Activated CD8-positive, alpha-beta T cell treated with anti-CD3 and anti-CD28 coated beads for 36 hours (primary cell): ENCODE results near the gene CBX4. TPM values are rescaled to one million over a fixed set of nuclear protein-coding genes. Genes with fewer than 3 reads are reported as not detected.
"Not testable (repeated sequence)": the region's sequence is repeated elsewhere in the genome, so short reads cannot be mapped to it uniquely, and the experiment has no call there.

Experiments
- ATAC-seq: fragments of 200-7000 bp; cut with Tn5 transposase; one replicate; pipeline ENCODE4 v1.10.0; 2021; ENCODE audit warnings: mild to moderate bottlenecking, moderate library complexity
- CTCF ChIA-PET: fragments of 350-600 bp; sonication (Branson Sonifier 250); formaldehyde crosslinking; loops from one replicate; lab custom pipeline; 2021; ENCODE audit warnings: antibody characterized with exemption; lab: Charles Lee
- POLR2A ChIA-PET: fragments of 350-600 bp; sonication (Branson Sonifier 250); formaldehyde crosslinking; loops from one replicate; lab custom pipeline; 2021; ENCODE audit warnings: antibody characterized with exemption; lab: Charles Lee
- DNase-seq: peaks from one replicate; pipeline ENCODE4 v3.0.0-alpha.2; 2020
- H3K27ac Mint-ChIP-seq: one replicate; pipeline ENCODE4 v1.8.0; 2021; ENCODE audit warnings: mild to moderate bottlenecking, mixed read lengths
- H3K27me3 Mint-ChIP-seq: one replicate; pipeline ENCODE4 v1.8.0; 2021; ENCODE audit warnings: mixed read lengths
- H3K36me3 Mint-ChIP-seq: one replicate; pipeline ENCODE4 v1.8.0; 2021; ENCODE audit warnings: low read depth, mixed read lengths
- H3K4me1 Mint-ChIP-seq: one replicate; pipeline ENCODE4 v1.8.0; 2021; ENCODE audit warnings: low read depth, mixed read lengths
- H3K4me3 Mint-ChIP-seq: one replicate; pipeline ENCODE4 v1.8.0; 2021; ENCODE audit warnings: mild to moderate bottlenecking, moderate library complexity, mixed read lengths
- H3K9me3 Mint-ChIP-seq: one replicate; pipeline ENCODE4 v1.8.0; 2021; ENCODE audit warnings: mixed read lengths
- intact Hi-C: fragments of 100-400 bp; cut with micrococcal nuclease; formaldehyde crosslinking; loops from one replicate; pipeline ENCODE4 v1.10.0; 2022
- total RNA-seq, 2 experiments: library from RNA; stranded (reverse); gene quantifications; one replicate each; pipeline ENCODE4 v1.2.3, GENCODE V29; 2021
- TF ChIP-seq, protein P1 (sequence below): fragments of 200-600 bp; IDR thresholded peaks from one replicate; pipeline ENCODE4 v1.8.0; 2022; ENCODE audit warnings: antibody characterized with exemption, mild to moderate bottlenecking

CBX4 gene
- total RNA-seq, 2 experiments from 2014 or later: 23.9 to 28.0 TPM

DNA sequence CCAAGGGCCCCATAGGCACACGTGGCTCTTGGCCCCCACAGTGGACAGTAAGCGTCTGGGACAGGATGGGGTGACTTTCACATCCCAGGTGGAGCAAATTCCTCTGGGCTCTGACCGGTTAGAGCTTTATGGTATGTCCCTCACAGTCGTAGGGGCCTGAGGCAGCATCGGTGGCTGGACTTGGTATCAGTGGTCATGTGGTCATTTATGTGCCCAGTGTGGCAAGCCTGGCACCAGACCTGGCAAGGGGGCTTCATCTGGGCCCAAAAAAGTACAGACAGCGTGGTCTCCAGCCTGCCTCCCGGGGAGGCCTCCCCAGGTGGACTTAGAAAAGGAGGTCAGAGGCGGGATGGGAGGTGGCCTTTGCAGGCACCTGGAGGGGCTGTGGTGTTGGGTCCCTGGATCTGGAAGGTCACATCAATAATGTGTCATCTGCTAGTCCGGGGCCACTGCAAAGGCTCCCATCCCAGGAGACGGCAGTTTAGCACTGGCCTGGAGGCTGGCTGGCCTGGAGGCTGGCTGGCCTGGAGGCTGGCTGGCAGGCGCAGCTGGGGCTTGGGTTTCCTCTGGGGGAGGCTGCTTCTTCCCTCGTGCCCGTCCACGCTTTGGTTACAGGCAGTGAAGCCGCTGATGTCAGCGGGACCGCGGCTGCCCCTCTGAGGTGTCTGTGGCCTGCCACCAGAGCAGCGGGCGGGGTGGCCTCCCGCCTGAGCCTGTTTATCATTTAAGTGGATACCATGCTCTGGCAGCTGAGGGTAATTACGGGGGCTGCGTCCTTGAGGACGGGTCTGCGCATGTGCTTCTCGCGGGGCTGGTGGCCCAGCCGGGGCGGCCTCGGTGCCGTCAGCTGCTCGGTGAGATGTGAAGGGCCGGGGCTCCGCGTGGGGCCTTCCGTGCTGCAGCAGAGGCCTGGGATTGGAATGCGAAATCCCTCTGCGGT lies 20.7 kb upstream of the CBX4 start:
- POLR2A ChIA-PET: no interaction called here
- ATAC-seq: no peak
- CTCF ChIA-PET: no interaction called here
- no peak for DNase-seq
- no peak overlapping the region for H3K27ac Mint-ChIP-seq
- TF ChIP-seq, protein P1, sequence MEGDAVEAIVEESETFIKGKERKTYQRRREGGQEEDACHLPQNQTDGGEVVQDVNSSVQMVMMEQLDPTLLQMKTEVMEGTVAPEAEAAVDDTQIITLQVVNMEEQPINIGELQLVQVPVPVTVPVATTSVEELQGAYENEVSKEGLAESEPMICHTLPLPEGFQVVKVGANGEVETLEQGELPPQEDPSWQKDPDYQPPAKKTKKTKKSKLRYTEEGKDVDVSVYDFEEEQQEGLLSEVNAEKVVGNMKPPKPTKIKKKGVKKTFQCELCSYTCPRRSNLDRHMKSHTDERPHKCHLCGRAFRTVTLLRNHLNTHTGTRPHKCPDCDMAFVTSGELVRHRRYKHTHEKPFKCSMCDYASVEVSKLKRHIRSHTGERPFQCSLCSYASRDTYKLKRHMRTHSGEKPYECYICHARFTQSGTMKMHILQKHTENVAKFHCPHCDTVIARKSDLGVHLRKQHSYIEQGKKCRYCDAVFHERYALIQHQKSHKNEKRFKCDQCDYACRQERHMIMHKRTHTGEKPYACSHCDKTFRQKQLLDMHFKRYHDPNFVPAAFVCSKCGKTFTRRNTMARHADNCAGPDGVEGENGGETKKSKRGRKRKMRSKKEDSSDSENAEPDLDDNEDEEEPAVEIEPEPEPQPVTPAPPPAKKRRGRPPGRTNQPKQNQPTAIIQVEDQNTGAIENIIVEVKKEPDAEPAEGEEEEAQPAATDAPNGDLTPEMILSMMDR: no peak
- peaks cover 14% of the 10 kb centered on the region for H3K27me3 Mint-ChIP-seq
- H3K9me3 Mint-ChIP-seq: no peaks in the 10 kb centered on the region
- no peaks in the 10 kb centered on the region for H3K36me3 Mint-ChIP-seq
- H3K4me1 Mint-ChIP-seq: no peaks in the 10 kb centered on the region
- H3K4me3 Mint-ChIP-seq: no peak overlapping the region
- intact Hi-C loops: no loop called here

DNA sequence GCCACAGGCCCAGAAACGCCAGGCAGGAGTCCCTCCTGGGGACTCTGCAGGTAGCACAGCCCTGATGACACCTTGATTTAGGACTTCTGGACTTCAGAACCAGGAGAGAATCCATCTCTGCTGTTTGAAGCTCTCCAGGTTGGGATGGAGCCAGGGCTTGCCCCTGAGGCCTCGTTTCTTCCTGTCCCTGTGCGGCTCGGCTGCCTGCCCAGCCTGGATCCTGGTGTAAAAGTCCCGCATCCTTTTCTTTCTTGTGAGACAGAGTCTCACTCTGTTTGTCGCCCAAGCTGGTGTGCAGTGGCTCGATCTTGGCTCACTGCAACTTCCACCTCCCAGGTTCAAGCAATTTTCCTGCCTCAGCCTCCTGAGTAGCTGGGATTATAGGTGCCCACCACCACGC lies 17.9 kb upstream of the CBX4 start:
- Mint-ChIP-seq H3K27me3 (peaks cover 8% of the 10 kb centered on the region), H3K27ac (no peak overlapping the region), H3K4me3 (no peak overlapping the region), H3K9me3 (no peaks in the 10 kb centered on the region), H3K36me3 (no peaks in the 10 kb centered on the region), H3K4me1 (peaks cover 2% of the 10 kb centered on the region)
- ATAC-seq: no peak
- ChIA-PET POLR2A (no interaction called here), CTCF (no interaction called here)
- no peak for DNase-seq
- intact Hi-C loops: no loop called here
- TF ChIP-seq, protein P1: no peak

DNA sequence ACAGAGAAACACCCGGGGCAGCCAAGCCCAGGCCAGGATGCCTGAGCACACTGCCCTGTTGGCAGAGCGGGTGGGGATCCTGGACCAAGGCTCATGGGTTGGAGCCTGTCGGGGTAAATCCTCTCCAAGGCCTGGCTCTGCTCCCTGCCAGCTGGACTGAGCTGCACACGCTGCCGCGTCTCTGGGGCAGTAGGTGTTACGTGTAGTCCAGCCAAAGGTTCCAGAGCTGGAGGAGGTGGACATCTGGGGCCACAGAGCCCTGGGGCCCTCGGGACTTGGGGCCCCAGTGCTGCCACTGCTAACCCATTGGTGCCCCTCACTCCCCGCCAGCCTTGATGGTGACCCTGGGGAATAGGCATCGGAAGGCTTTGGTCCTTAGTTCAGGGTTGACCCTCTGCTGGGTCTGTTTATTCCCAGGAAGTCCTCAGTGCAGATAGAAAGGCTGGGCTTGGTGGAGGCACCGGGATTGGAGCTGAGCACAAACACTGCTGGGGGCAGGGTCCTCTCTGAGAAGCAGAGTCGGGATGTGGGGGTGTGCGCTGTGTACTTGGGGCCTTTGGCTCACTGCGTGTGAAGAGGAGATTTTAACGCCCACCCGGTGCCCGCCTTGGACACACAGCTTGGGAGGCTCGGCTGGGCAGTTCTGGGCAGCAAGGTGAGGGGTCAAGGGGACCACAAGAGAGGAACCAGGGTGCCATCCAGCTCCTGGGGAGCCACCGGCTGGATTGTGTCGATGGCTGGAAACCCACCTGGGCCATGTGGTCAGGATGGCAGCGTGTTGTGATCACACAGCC lies 16.3 kb upstream of the CBX4 start:
- Mint-ChIP-seq H3K4me3 (no peak overlapping the region), H3K9me3 (no peaks in the 10 kb centered on the region), H3K36me3 (no peaks in the 10 kb centered on the region), H3K27ac (no peak overlapping the region), H3K4me1 (peaks cover 2% of the 10 kb centered on the region), H3K27me3 (peaks cover 4% of the 10 kb centered on the region)
- DNase-seq (no peak), ATAC-seq (no peak)
- TF ChIP-seq, protein P1: no peak
- intact Hi-C loops: no loop called here
- POLR2A ChIA-PET: no interaction called here
- CTCF ChIA-PET: interaction anchor here (1.4 to 2.8 kb wide), 3 partner anchors 11 to 20 kb away, joined by 4 to 13 read pairs (median 8); partner anchors contain the start of gene CBX4

DNA sequence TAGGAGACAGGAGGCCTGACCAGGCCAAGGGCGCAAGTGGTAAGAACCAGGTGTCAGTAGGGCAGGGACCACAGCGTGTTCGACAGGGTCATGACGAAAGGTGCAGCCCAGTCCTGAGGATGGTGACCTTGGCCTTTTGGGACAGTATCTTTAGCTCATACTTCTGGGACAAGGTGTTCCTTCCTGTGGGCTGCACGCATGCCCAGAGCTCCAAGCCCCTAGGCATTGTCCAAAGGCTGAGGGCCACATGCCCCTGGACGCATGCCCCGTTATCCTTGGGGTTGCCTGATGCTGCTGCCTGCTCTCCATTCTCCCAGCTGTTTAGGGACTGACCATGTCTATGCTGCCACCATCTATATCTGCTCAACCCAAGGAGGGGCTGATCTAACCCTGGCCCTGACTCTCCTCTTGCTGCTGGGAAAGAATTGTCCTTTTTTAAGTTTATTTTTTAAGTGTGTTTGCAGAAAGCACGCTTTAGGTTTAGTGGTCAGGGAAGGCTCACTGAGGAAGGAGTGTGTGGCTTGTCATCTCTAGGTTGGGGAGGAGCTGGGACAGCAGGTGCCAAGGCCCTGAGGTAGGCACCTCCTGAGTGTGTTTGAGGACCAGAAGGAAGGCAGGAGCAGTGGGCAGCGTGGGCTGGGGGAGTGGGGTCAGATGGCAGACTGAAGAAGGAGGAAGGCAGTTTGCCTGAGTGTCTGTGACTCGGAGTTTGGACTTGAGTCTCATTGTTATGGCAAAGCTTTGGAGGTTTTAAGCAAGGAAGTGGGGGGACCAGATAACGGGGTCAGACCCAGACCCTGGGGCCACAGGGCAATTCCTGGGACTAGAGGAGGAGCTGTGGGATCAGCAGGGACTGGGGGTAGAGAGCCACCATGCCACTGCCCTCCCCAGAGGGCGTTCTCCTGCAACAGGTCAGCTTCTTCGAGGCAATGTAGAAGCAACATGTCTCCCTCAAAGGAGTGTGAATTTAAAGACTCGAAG lies 15.1 kb upstream of the CBX4 start:
- no peak for DNase-seq
- ChIA-PET CTCF (interaction anchor here (1.2 to 2.8 kb wide), 4 partner anchors 10 to 62 kb away, joined by 4 to 13 read pairs (median 6); partner anchors contain the start of gene CBX4), POLR2A (no interaction called here)
- TF ChIP-seq, protein P1: no peak
- Mint-ChIP-seq H3K4me1 (peaks cover 2% of the 10 kb centered on the region), H3K27me3 (peaks cover 4% of the 10 kb centered on the region), H3K9me3 (no peaks in the 10 kb centered on the region), H3K36me3 (no peaks in the 10 kb centered on the region), H3K27ac (no peak overlapping the region), H3K4me3 (no peak overlapping the region)
- intact Hi-C loops: no loop called here
- no peak for ATAC-seq

DNA sequence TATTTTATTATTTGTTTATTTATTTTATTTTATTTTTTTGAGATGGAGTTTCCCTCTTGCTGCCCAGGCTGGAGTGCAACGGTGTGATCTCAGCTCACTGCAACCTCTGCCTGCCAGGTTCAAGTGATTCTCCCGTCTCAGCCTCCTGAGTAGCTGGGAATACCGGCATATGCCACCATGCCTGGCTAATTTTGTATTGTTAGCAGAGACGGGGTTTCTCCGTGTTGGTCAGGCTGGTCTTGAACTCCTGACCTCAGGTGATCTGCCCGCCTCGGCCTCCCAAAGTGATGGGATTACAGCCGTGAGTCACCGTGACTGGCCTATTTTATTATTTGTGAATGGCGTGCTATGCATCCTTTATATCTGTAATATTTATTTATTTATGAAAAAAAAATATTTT lies 13.9 kb upstream of the CBX4 start:
- H3K27me3 Mint-ChIP-seq, intact Hi-C loops, DNase-seq, H3K9me3 Mint-ChIP-seq, H3K4me3 Mint-ChIP-seq, H3K27ac Mint-ChIP-seq, H3K4me1 Mint-ChIP-seq, POLR2A ChIA-PET, ATAC-seq, H3K36me3 Mint-ChIP-seq: not testable (repeated sequence)
- CTCF ChIA-PET: interaction anchor here (1.2 kb wide), 1 partner anchor 63 kb away, joined by 4 read pairs; no protein-coding TSS in a partner anchor
